Neural cell (in vitro differentiated cells): ENCODE measurements around the gene C1orf87. TPM values are rescaled to one million over a fixed set of nuclear protein-coding genes. Genes with fewer than 3 reads are reported as not detected.

Source experiments
- H2AFZ ChIP-seq: fragments of 200-600, 300-800 bp; sonication (generic), shearing (Covaris generic); 2 replicates; pipeline ENCODE4 v1.6.0; 2014; ENCODE audit warnings: low read depth, mild to moderate bottlenecking, antibody characterized with exemption, low read length, moderate library complexity
- H3F3A ChIP-seq: fragments of 200-600 bp; shearing (Covaris generic); 2 replicates; pipeline ENCODE4 v1.6.1; 2016; ENCODE audit warnings: mild to moderate bottlenecking, moderate library complexity, mixed read lengths, antibody characterized with exemption, low read length; ENCODE audit not compliant: insufficient read depth, poor library complexity, severe bottlenecking
- H3K27ac ChIP-seq: fragments of 200-600, 300-800 bp; sonication (generic), shearing (Covaris generic); 2 replicates; pipeline ENCODE4 v1.5.1; 2014; ENCODE audit warnings: mild to moderate bottlenecking, low read length, moderate library complexity
- H3K27me3 ChIP-seq: fragments of 300-800, 200-600 bp; sonication (generic), shearing (Covaris generic); 2 replicates; pipeline ENCODE4 v1.6.0; 2014; ENCODE audit warnings: mild to moderate bottlenecking, low read depth, low read length, moderate library complexity; ENCODE audit not compliant: insufficient read depth
- H3K36me3 ChIP-seq: fragments of 300-800, 200-600 bp; sonication (generic), shearing (Covaris generic); 2 replicates; pipeline ENCODE4 v1.5.1; 2014; ENCODE audit warnings: mild to moderate bottlenecking, antibody characterized with exemption, low read length, moderate library complexity; ENCODE audit not compliant: insufficient read depth
- H3K4me2 ChIP-seq: fragments of 300-800, 200-600 bp; sonication (generic), shearing (Covaris generic); 2 replicates; pipeline ENCODE4 v1.6.0; 2014; ENCODE audit warnings: mild to moderate bottlenecking, low read length
- H3K4me3 ChIP-seq: fragments of 300-800, 200-600 bp; sonication (generic), shearing (Covaris generic); 2 replicates; pipeline ENCODE4 v1.5.1; 2014; ENCODE audit warnings: mild to moderate bottlenecking, low read length, moderate library complexity
- H3K79me2 ChIP-seq: fragments of 200-600 bp; shearing (Covaris generic); replicated peaks from 2 replicates; pipeline ENCODE4 v1.6.0; 2014; ENCODE audit warnings: mild to moderate bottlenecking, low read length, moderate library complexity; ENCODE audit not compliant: insufficient read depth
- H3K9ac ChIP-seq: fragments of 300-800, 200-600 bp; sonication (generic), shearing (Covaris generic); 2 replicates; pipeline ENCODE4 v1.6.1; 2016; ENCODE audit warnings: mild to moderate bottlenecking, low read length, mixed read lengths
- H3K9me2 ChIP-seq: fragments of 200-600 bp; shearing (Covaris generic); 2 replicates; pipeline ENCODE4 v1.6.1; 2016; ENCODE audit warnings: mild to moderate bottlenecking, low read length, mixed read lengths; ENCODE audit not compliant: insufficient read depth
- H3K9me3 ChIP-seq: fragments of 200-600, 300-800 bp; sonication (generic), shearing (Covaris generic); 2 replicates; pipeline ENCODE4 v1.6.1; 2016; ENCODE audit warnings: mild to moderate bottlenecking, mixed run types, low read length, moderate library complexity, mixed read lengths
- H4K20me1 ChIP-seq: fragments of 200-600 bp; shearing (Covaris generic); 2 replicates; pipeline ENCODE4 v1.6.1; 2016; ENCODE audit warnings: mild to moderate bottlenecking, mixed run types; ENCODE audit not compliant: insufficient read depth
- EP300 ChIP-seq: fragments of 450-650 bp; conservative IDR thresholded peaks from 2 replicates; pipeline ENCODE4 v1.6.1; 2014; ENCODE audit warnings: antibody characterized with exemption, mild to moderate bottlenecking, moderate library complexity; ENCODE audit not compliant: poor library complexity, severe bottlenecking
- EZH2 ChIP-seq: fragments of 200-600, 300-800 bp; shearing (Covaris generic), sonication (generic); IDR thresholded peaks from 2 replicates; pipeline ENCODE4 v1.6.1; 2014; ENCODE audit warnings: antibody characterized with exemption, low read length, borderline replicate concordance, mild to moderate bottlenecking; ENCODE audit not compliant: insufficient read depth, poor library complexity, severe bottlenecking
- MXI1 ChIP-seq: fragments of 450-650 bp; conservative IDR thresholded peaks from 2 replicates; pipeline ENCODE4 v1.6.1; 2014; ENCODE audit warnings: antibody characterized with exemption, mild to moderate bottlenecking; ENCODE audit not compliant: poor library complexity, severe bottlenecking
- POLR2AphosphoS5 ChIP-seq: IDR thresholded peaks from 2 replicates; pipeline ENCODE4 v1.6.1; 2012
- RAD21 ChIP-seq: fragments of 450-650 bp; conservative IDR thresholded peaks from 2 replicates; pipeline ENCODE4 v1.6.1; 2014; ENCODE audit warnings: antibody characterized with exemption, mild to moderate bottlenecking, moderate library complexity
- SMC3 ChIP-seq: fragments of 450-650 bp; conservative IDR thresholded peaks from 2 replicates; pipeline ENCODE4 v1.6.1; 2014; ENCODE audit warnings: antibody characterized with exemption, mild to moderate bottlenecking, moderate library complexity; ENCODE audit not compliant: poor library complexity
- TAF1 ChIP-seq: IDR thresholded peaks from 2 replicates; pipeline ENCODE4 v1.6.1; 2012; ENCODE audit warnings: low read depth
- polyA plus RNA-seq: library from polyadenylated mRNA; depleted of rRNA; stranded (reverse); fragments of >200 nt; gene quantifications from 2 replicates; pipeline ENCODE4 v1.2.3, GENCODE V29; 2014
- TF ChIP-seq, protein P1 (sequence below): fragments of 450-650 bp; IDR thresholded peaks from 2 replicates; pipeline ENCODE4 v1.5.1; 2014; ENCODE audit warnings: antibody characterized with exemption, mild to moderate bottlenecking, moderate library complexity; ENCODE audit not compliant: poor library complexity, severe bottlenecking
- TF ChIP-seq, protein P2 (sequence below): IDR thresholded peaks from 2 replicates; pipeline ENCODE4 v1.6.1; 2012; ENCODE audit warnings: borderline replicate concordance

Gene C1orf87
- polyA plus RNA-seq, 1 donor from 2014 or later: not detected

DNA sequence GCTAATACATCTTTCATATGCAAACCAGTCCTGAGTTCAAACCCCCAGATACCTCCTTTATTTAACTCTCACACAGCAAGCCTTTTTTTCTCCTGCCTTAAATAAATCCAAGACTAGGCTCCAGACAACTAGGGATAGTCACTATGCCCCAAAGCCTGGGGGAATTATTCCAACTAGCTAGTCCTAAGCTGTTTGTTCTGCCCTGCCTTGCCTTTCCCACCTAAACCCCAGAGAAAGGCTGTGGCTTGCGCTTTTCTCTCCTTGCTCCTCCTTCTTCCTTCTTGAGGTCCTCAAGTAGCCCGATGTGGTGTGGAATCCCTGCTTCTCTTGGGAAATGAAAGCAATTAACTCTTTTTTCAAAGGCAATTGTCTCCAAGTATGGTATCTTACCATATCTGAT is 31.8 kb downstream of the C1orf87 start:
- H3K27me3 ChIP-seq: no peaks in the 10 kb centered on the region
- H3K9ac ChIP-seq: no peak overlapping the region
- no peaks in the 10 kb centered on the region for H3K79me2 ChIP-seq
- H2AFZ ChIP-seq: no peak overlapping the region
- H3K36me3 ChIP-seq: no peaks in the 10 kb centered on the region
- H3K9me2 ChIP-seq: no peaks in the 10 kb centered on the region
- H3K9me3 ChIP-seq: no peaks in the 10 kb centered on the region
- TF ChIP-seq MXI1 (no peak), RAD21 (no peak), EP300 (no peak), TAF1 (no peak), POLR2AphosphoS5 (no peak), EZH2 (no peak), SMC3 (no peak)
- TF ChIP-seq, protein P1, sequence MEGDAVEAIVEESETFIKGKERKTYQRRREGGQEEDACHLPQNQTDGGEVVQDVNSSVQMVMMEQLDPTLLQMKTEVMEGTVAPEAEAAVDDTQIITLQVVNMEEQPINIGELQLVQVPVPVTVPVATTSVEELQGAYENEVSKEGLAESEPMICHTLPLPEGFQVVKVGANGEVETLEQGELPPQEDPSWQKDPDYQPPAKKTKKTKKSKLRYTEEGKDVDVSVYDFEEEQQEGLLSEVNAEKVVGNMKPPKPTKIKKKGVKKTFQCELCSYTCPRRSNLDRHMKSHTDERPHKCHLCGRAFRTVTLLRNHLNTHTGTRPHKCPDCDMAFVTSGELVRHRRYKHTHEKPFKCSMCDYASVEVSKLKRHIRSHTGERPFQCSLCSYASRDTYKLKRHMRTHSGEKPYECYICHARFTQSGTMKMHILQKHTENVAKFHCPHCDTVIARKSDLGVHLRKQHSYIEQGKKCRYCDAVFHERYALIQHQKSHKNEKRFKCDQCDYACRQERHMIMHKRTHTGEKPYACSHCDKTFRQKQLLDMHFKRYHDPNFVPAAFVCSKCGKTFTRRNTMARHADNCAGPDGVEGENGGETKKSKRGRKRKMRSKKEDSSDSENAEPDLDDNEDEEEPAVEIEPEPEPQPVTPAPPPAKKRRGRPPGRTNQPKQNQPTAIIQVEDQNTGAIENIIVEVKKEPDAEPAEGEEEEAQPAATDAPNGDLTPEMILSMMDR: no peak
- TF ChIP-seq, protein P2, sequence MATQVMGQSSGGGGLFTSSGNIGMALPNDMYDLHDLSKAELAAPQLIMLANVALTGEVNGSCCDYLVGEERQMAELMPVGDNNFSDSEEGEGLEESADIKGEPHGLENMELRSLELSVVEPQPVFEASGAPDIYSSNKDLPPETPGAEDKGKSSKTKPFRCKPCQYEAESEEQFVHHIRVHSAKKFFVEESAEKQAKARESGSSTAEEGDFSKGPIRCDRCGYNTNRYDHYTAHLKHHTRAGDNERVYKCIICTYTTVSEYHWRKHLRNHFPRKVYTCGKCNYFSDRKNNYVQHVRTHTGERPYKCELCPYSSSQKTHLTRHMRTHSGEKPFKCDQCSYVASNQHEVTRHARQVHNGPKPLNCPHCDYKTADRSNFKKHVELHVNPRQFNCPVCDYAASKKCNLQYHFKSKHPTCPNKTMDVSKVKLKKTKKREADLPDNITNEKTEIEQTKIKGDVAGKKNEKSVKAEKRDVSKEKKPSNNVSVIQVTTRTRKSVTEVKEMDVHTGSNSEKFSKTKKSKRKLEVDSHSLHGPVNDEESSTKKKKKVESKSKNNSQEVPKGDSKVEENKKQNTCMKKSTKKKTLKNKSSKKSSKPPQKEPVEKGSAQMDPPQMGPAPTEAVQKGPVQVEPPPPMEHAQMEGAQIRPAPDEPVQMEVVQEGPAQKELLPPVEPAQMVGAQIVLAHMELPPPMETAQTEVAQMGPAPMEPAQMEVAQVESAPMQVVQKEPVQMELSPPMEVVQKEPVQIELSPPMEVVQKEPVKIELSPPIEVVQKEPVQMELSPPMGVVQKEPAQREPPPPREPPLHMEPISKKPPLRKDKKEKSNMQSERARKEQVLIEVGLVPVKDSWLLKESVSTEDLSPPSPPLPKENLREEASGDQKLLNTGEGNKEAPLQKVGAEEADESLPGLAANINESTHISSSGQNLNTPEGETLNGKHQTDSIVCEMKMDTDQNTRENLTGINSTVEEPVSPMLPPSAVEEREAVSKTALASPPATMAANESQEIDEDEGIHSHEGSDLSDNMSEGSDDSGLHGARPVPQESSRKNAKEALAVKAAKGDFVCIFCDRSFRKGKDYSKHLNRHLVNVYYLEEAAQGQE: no peak
- H3K4me3 ChIP-seq: no peak overlapping the region
- H3K4me2 ChIP-seq: no peak overlapping the region
- no peaks in the 10 kb centered on the region for H3F3A ChIP-seq
- no peaks in the 10 kb centered on the region for H4K20me1 ChIP-seq
- no peak overlapping the region for H3K27ac ChIP-seq

DNA sequence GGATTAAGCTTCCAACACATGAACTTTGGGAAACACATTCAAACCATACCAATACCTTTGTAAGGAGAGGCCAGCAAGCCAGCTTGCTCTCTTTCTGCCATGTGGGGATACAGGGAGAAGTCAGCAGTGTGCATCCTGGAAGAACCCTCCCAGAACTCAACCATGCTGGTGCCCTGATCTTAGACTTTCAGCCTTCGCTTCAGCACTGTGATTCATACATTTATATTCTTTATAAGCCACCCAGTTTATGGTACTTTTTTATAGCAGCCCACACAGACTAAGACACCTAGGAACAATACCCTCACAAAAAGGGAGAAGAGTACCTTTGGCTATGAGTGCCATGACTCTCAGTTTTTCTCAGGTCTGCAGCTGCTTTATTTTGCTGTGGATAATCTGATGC is 35.9 kb downstream of the C1orf87 start:
- Histone ChIP-seq H3K9ac (no peak overlapping the region), H3K27ac (no peak overlapping the region), H3F3A (no peaks in the 10 kb centered on the region), H3K9me2 (no peaks in the 10 kb centered on the region), H3K79me2 (no peaks in the 10 kb centered on the region), H2AFZ (no peak overlapping the region), H3K27me3 (no peaks in the 10 kb centered on the region), H4K20me1 (no peaks in the 10 kb centered on the region), H3K36me3 (no peaks in the 10 kb centered on the region), H3K4me3 (no peak overlapping the region), H3K4me2 (no peak overlapping the region), H3K9me3 (no peaks in the 10 kb centered on the region)
- TF ChIP-seq SMC3: no peak

DNA sequence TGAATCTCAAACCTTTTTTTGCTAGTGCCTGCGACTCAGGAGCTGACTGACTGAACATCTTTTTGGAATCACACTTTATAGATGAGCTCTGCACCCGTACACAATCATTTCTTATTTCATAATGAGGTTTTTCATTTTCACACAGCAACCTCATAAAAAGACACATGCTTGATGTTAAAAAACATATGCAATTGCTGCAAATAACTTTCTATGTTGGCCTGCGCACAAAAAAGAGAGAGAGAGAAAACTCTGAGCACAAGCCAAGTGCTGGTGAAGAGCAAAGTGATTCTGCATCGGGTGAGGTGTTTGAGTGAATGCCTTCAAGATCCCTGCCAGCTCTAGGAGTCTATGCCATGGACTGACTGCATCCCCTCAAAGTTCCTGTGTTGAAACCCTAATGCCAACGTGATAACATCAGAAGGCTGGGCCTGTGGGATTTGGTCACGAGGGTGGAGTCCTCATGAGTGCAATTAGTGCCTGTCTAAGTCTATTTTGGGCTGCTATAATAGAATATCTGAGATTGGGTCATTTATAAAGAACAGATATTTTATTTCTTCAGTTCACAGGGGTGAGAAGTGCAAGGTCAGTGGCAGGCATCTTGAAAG is 36.6 kb downstream of the C1orf87 start:
- Histone ChIP-seq H3K9me2 (no peaks in the 10 kb centered on the region), H3K4me3 (no peak overlapping the region), H3K27ac (no peak overlapping the region), H3F3A (no peaks in the 10 kb centered on the region), H3K9ac (no peak overlapping the region), H3K9me3 (no peaks in the 10 kb centered on the region), H3K79me2 (no peaks in the 10 kb centered on the region), H3K27me3 (no peaks in the 10 kb centered on the region), H4K20me1 (no peaks in the 10 kb centered on the region), H3K4me2 (no peak overlapping the region), H3K36me3 (no peaks in the 10 kb centered on the region), H2AFZ (no peak overlapping the region)
- TF ChIP-seq EZH2: no peak
- no peak for TF ChIP-seq EP300
- no peak for TF ChIP-seq TAF1
- no peak for TF ChIP-seq SMC3
- TF ChIP-seq MXI1: no peak
- TF ChIP-seq, protein P2: no peak
